HG03469 (cell line): ENCODE data around the gene CNKSR2.
"Not testable (repeated sequence)": the region's sequence is repeated elsewhere in the genome, so short reads cannot be mapped to it uniquely, and the experiment has no call there.

Source experiments
- ATAC-seq: cut with Tn5 transposase; IDR thresholded peaks from one replicate; pipeline ENCODE4 v1.9.1; 2021; ENCODE audit warnings: mild to moderate bottlenecking, moderate library complexity, moderate number of reproducible peaks; ENCODE audit not compliant: unreplicated experiment

The CNKSR2 gene

DNA sequence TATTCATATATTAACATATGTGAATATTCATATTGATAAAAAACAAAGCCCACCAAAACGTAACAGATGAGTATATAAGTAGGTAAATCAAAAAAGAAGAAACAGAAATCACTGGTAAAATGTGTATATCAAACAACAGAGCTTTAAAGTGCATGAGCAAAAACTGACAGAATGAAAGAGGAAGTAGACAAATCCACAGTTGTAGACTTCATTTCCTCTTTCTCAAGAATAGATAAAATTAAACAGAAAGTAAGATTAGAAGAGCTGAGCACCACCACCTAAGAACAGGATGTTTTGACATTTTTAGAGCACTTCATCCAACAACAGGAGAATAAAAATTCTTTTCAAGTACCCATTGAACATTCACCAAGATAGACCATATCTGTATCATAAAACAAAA, 64.6 kb downstream of the CNKSR2 start:
- peak; percentile 99 for ATAC-seq

- no peak for ATAC-seq
Observed at GRCh38 chrX:21440911-21441310, 66.7 kb downstream of the CNKSR2 start.

DNA sequence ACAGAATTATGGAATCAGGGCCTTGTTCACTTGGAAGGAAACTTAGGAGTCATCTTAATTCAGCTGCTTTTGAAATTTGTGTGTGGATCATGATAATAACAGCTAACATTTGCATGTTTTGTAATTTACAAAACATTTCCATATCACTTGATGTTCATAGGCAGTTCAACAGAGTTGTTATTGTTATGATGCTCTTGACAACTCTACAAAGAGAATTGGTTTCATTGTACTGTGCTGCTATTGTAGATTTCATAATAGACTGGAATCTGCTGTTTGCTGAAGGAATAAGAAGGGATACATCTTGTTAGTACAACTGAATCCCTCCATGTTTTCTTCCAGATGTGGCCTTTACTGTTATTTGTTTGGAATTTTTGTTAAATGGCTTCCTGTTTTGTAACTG, 83.5 kb downstream of the CNKSR2 start:
- ATAC-seq, result no peak

GRCh38 chrX:21469071-21469470, 94.9 kb downstream of the CNKSR2 start:
- ATAC-seq, result no peak

GRCh38 chrX:21476909-21477308, 102.7 kb downstream of the CNKSR2 start:
- no peak for ATAC-seq

- peak; percentile 83 for ATAC-seq
Observed at GRCh38 chrX:21479695-21480270, 105.6 kb downstream of the CNKSR2 start.

- no peak for ATAC-seq
Observed at GRCh38 chrX:21481761-21482160, 107.5 kb downstream of the CNKSR2 start.

DNA sequence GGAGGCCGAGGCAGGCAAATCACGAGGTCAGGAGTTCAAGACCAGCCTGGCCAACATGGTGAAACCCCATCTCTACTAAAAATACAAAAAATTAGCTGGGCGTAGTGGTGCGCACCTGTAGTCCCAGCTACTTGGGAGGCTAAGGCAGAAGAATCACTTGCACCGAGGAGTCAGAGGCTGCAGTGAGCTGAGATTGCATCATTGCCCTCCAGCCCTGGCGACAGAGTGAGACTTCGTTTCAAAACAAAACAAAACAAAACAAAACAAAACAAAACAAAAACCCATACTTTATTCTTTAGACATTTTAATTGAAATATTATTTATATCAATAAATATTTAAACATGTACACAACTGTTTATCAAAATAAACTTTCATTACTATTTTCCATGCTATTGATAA, 109.8 kb downstream of the CNKSR2 start:
- ATAC-seq, result not testable (repeated sequence)

- ATAC-seq, result no peak
Observed at GRCh38 chrX:21487832-21488231, 113.6 kb downstream of the CNKSR2 start.

GRCh38 chrX:21490341-21490740, 116.1 kb downstream of the CNKSR2 start:
- ATAC-seq, result no peak

GRCh38 chrX:21493226-21493830, 119.1 kb downstream of the CNKSR2 start:
- no peak for ATAC-seq

DNA sequence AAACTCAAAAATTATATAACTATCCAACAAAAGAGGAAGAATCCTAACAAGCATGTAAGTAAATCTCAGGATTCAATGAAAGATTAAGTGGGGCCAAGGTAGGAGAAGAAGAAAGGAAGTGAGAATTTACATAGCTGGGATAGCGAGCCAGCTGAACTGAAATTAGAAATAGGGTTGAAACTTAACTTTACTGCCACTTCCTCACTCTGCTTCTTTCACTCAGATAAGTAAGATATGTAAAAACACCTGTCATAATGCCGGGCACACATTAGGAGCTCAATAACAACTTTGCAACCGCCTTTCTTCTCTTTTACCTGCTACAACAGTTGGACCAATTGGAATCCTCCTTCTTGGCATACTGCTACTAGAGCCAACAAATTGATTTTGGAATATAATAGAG, 129.4 kb downstream of the CNKSR2 start:
- ATAC-seq, result no peak

GRCh38 chrX:21509912-21510311, 135.7 kb downstream of the CNKSR2 start:
- no peak for ATAC-seq

- no peak for ATAC-seq
Observed at GRCh38 chrX:21524008-21524407, 149.8 kb downstream of the CNKSR2 start.

DNA sequence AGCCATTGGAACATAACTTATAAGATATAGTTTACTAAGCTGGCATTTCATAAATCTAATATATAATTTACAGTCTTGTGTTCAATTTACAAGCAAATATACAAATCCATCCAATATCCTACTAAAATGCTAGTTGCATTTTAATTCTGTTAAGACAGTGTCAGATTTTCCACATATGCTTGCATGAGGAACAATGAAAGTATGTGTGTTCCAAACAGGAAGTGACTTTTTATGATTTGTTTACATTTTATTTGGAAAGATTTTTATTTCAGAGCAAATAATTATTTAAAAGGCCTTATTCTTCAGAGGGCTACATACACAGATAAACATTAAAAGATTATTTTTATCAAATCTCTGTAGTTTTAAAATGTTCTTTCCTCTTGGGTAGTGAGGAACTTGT, 153.9 kb downstream of the CNKSR2 start:
- ATAC-seq, result no peak

DNA sequence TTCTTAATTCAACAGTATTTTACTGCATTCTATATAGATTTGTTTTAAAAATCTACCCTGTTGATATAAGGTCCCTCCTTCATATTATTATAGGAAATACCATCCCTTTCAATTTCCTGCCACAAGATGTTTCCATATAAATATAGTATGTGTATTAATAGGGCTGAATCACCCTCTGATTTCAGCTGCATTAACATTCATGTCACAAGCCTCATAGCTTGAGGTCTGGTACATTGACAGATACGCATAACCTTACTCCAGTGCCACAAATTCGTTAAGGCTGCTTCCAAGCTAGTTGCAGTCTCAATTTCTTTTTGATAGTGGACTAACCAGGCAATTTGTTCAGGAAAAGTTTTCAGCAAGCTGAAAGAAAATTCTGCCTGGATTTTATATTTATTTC, 155.6 kb downstream of the CNKSR2 start:
- no peak for ATAC-seq

GRCh38 chrX:21544642-21545041, 170.4 kb downstream of the CNKSR2 start:
- ATAC-seq, result not testable (repeated sequence)

DNA sequence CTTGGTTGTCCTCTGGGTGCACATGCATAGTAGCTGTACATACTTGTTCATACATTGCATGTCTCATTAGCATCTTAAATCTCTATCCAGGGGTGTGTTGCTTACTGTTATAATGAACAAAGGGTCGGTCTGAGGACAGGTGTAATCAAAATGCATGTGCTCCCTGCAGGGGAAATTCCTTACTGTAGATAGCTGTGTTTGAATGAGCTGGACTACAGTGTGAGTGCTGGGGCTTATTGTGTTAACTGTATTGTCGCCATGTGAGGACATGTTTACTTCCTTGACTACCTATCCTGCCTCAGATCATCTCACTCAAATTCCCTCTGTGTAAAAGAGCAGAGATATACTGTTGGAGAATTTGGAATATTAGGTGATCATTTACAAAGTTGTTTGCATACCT, 185.2 kb downstream of the CNKSR2 start:
- ATAC-seq, result no peak

DNA sequence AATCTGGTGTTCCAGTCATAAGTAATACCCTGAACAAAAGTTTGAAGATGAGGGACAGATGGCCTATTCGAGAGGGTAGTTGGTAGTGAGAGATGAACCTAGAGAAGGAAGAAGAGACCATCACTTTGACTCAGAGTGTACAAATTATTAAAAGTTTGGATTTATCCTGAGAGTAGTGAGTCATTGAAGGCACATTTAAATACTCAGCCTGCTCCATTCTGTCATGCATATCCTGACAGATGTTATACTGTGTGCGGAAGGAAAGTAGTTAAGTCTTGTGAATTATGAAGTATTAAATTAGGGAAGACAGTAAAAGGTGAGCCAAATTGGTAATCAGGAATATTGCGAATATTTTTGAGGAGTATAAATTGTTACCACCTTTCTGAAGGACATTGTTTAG, 190.8 kb downstream of the CNKSR2 start:
- ATAC-seq, result no peak

DNA sequence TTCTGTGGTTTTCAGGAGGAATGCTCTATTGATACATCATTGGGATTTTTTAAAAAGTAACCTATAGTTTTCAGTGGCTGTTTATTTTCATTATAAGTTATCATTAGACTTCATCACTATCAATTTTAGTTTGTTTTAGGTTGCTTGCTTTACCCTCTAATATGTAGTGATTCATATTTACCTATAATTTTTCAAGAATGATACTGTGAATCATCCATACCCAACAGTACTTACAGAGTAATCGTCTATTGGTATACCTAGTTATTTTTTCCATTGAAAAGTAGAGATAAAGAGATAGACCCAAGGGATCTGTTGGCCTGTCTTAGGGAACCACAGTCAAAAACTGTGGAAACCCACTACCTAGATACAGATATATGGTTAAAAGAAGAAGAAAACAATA, 200.6 kb downstream of the CNKSR2 start:
- ATAC-seq, result no peak

- ATAC-seq, result no peak
Observed at GRCh38 chrX:21581479-21581878, 207.3 kb downstream of the CNKSR2 start.

- ATAC-seq, result no peak
Observed at GRCh38 chrX:21586001-21586400, 211.8 kb downstream of the CNKSR2 start.
